Stimulated activated CD4-positive, alpha-beta T cell treated with anti-CD3 and anti-CD28 coated beads, Interleukin-12 subunit alpha, Interleukin-12 subunit beta, amount 100 ng/mL, for 48 hours (primary cell): ENCODE data around the gene LPCAT1.
"Not testable (repeated sequence)": the region's sequence is repeated elsewhere in the genome, so short reads cannot be mapped to it uniquely, and the experiment has no call there.

Experiments used
- DNase-seq, 3 donors: peaks; one replicate each; pipeline ENCODE4 v3.0.0-alpha.2; 2020; ENCODE audit warnings: low read depth in 2 of 3, low spot score in 1 of 3

The LPCAT1 gene

GRCh38 chr5:1430121-1430795 lies 93.5 kb downstream of the LPCAT1 start:
- DNase-seq, result no peak

GRCh38 chr5:1429496-1429895 lies 94.3 kb downstream of the LPCAT1 start:
- DNase-seq, result no peak

- no peak for DNase-seq
Measured at GRCh38 chr5:1429066-1429465, 94.7 kb downstream of the LPCAT1 start.

- no peak for DNase-seq
Measured at GRCh38 chr5:1428107-1428506, 95.7 kb downstream of the LPCAT1 start.

GRCh38 chr5:1424716-1425115 lies 99.0 kb downstream of the LPCAT1 start:
- no peak for DNase-seq

GRCh38 chr5:1423901-1424603 lies 99.7 kb downstream of the LPCAT1 start:
- DNase-seq, result no peak

- DNase-seq, result not testable (repeated sequence)
Measured at GRCh38 chr5:1422522-1422921, 101.2 kb downstream of the LPCAT1 start.

GRCh38 chr5:1421521-1422341 lies 102.0 kb downstream of the LPCAT1 start:
- no peak for DNase-seq

GRCh38 chr5:1420211-1421195 lies 103.3 kb downstream of the LPCAT1 start:
- DNase-seq, result no peak

- DNase-seq, result no peak
Measured at GRCh38 chr5:1419476-1420210, 104.1 kb downstream of the LPCAT1 start.

- DNase-seq, result no peak
Measured at GRCh38 chr5:1418921-1419280, 104.9 kb downstream of the LPCAT1 start.

GRCh38 chr5:1418238-1418920 lies 105.4 kb downstream of the LPCAT1 start:
- no peak for DNase-seq

GRCh38 chr5:1417586-1418225 lies 106.1 kb downstream of the LPCAT1 start:
- no peak for DNase-seq

- no peak for DNase-seq
Measured at GRCh38 chr5:1416856-1417469, 106.8 kb downstream of the LPCAT1 start.

GRCh38 chr5:1415626-1416360 lies 108.0 kb downstream of the LPCAT1 start:
- DNase-seq, result no peak

GRCh38 chr5:1415059-1415425 lies 108.7 kb downstream of the LPCAT1 start:
- no peak for DNase-seq

GRCh38 chr5:1414311-1415058 lies 109.3 kb downstream of the LPCAT1 start:
- DNase-seq, result no peak
